Coronary artery (tissue), 2 donors: ENCODE measurements around the gene ZEB2.

Source experiments
- DNase-seq: peaks from one replicate; pipeline ENCODE4 v3.0.0-alpha.2; 2017; ENCODE audit warnings: low spot score
- H3K27ac ChIP-seq, 2 donors: fragments of 200-600 bp; sonication (generic); one replicate each; pipeline ENCODE4 v1.5.1; 2016 to 2019
- H3K4me3 ChIP-seq: fragments of 200-600 bp; sonication (generic); 2 replicates; pipeline ENCODE4 v1.5.1; 2016; ENCODE audit warnings: mild to moderate bottlenecking, moderate library complexity
- CTCF ChIP-seq: fragments of 200-600 bp; sonication (generic); IDR thresholded peaks from one replicate; pipeline ENCODE4 v1.5.1; 2019; ENCODE audit warnings: antibody characterized with exemption

The ZEB2 gene

GRCh38 chr2:144484201-144484948 is 35.5 kb downstream of the ZEB2 start:
- no peak for DNase-seq
- H3K4me3 ChIP-seq = no peak overlapping the region
- peak overlapping the region in 1 of 2 donors; percentile 39 for H3K27ac ChIP-seq
- TF ChIP-seq CTCF = no peak

- DNase-seq = no peak
- no peak for TF ChIP-seq CTCF
- Histone ChIP-seq H3K27ac (no peak overlapping the region), H3K4me3 (no peak overlapping the region)
Observed at GRCh38 chr2:144481666-144482065, 38.3 kb downstream of the ZEB2 start.

GRCh38 chr2:144481109-144481508 is 38.8 kb downstream of the ZEB2 start:
- no peak for DNase-seq
- H3K4me3 ChIP-seq = no peak overlapping the region
- no peak for TF ChIP-seq CTCF
- peak overlapping the region in 1 of 2 donors; percentile 5 for H3K27ac ChIP-seq

DNA sequence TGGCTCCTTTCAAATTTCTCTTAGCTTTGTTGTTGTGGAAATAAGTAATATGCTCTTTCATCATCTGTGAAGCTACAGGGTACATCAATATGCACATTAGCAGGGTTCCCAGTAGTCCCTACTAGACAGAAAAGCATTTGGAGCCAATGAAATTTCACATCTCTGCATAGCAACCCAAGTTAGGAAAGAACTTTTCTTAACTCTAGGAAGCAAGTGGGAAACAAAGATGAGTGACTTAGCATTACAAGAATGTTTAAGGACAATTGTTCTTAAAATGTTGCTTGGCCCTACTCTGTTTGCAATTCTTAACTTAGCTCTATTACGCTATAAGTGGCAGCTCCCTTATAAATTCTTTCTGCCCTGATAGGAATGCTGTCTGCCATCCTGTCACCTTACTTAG is 39.6 kb downstream of the ZEB2 start:
- DNase-seq = no peak
- no peak overlapping the region for H3K4me3 ChIP-seq
- peak overlapping the region in 1 of 2 donors; percentile 35 for H3K27ac ChIP-seq
- no peak for TF ChIP-seq CTCF

DNA sequence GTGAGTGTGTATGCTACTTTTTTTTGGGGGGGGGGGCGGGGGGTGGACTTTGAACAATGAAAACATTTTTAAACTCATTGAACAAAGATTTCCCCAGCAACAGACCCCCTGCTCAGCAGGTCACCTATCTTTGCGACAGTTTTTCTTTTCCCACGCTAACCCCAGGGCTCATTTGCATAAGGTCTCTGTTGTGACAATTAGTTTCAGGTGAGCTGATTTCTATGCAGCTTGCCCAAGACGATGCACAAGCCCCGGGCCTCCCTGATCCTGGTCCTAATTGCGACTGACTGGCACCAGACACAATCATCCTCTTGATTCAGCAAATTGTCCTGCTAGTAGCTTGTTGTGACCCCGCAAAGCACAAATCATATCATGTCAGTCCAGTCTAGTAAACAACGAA is 40.3 kb downstream of the ZEB2 start:
- Histone ChIP-seq H3K4me3 (no peak overlapping the region), H3K27ac (peak overlapping the region; percentile 13 to 35)
- TF ChIP-seq CTCF = no peak
- DNase-seq = no peak

DNA sequence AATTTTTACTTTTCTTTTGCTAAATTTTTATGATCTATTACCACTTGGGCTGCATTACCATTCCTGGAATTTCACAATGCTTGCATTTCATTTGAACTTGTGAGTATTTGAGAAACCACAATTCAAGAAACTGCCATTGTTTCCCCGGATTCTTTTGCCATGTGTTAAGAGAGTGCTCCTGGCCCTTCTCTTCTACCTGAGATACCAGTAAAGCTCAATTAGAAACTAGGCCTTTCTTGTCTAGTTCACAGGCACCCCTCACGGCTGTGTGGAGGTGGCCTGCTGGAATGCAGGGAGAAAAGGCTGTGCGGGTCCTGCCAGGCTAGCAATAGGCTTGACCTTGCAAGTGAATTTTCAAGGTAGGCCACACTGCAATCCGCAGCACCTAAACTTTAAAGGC is 40.8 kb downstream of the ZEB2 start:
- H3K27ac ChIP-seq = peak overlapping the region; percentile 13 to 35
- H3K4me3 ChIP-seq = peak overlapping the region; percentile 5
- no peak for DNase-seq
- no peak for TF ChIP-seq CTCF

DNA sequence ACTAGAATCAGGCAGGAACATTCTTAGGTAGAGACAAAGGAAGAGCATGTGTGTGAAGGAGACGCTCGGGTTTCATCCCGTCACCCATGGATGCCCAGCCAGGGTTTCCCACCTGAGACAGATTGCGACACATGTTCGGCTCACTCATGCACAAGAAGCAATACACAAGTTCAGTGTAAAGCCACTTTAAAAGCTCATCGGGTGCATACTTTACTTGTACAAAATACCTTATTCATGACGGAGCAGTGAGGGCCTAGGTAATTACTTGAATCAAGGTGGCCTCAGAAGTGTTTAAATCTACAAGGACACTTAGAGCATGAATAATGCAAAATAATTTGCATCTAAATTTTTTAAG is 42.0 kb downstream of the ZEB2 start:
- TF ChIP-seq CTCF = no peak
- DNase-seq = no peak
- Histone ChIP-seq H3K27ac (peak overlapping the region; percentile 24 to 55), H3K4me3 (peak overlapping the region; percentile 48)
